Effector memory CD4-positive, alpha-beta T cell (primary cell): ENCODE measurements around the gene RAB8A.
"Not testable (repeated sequence)": the region's sequence is repeated elsewhere in the genome, so short reads cannot be mapped to it uniquely, and the experiment has no call there.

ENCODE experiments used
- DNase-seq, 3 donors: peaks; one replicate each; pipeline ENCODE4 v3.0.0-alpha.2; 2020
- H3K27ac ChIP-seq: 2 replicates; pipeline ENCODE4 v1.7.0; 2013; ENCODE audit warnings: mild to moderate bottlenecking, low read length, moderate library complexity; ENCODE audit not compliant: insufficient read depth, poor library complexity, severe bottlenecking
- H3K27me3 ChIP-seq: replicated peaks from 2 replicates; pipeline ENCODE4 v1.7.0; 2013; ENCODE audit warnings: mild to moderate bottlenecking, low read length; ENCODE audit not compliant: insufficient read depth, control insufficient read depth, poor library complexity, severe bottlenecking
- H3K36me3 ChIP-seq: 2 replicates; pipeline ENCODE4 v1.7.0; 2013; ENCODE audit warnings: mild to moderate bottlenecking, low read length, moderate library complexity; ENCODE audit not compliant: control insufficient read depth, insufficient read depth
- H3K4me1 ChIP-seq: 2 replicates; pipeline ENCODE4 v1.7.0; 2013; ENCODE audit warnings: low read length, mild to moderate bottlenecking; ENCODE audit not compliant: control insufficient read depth, insufficient read depth, poor library complexity, severe bottlenecking
- H3K4me3 ChIP-seq: 2 replicates; pipeline ENCODE4 v1.7.0; 2013; ENCODE audit warnings: low read length, low read depth, mild to moderate bottlenecking; ENCODE audit not compliant: insufficient read depth, poor library complexity, severe bottlenecking
- H3K9me3 ChIP-seq: 2 replicates; pipeline ENCODE4 v1.7.0; 2013; ENCODE audit warnings: mild to moderate bottlenecking, low read length, moderate library complexity; ENCODE audit not compliant: control insufficient read depth

Gene RAB8A

DNA sequence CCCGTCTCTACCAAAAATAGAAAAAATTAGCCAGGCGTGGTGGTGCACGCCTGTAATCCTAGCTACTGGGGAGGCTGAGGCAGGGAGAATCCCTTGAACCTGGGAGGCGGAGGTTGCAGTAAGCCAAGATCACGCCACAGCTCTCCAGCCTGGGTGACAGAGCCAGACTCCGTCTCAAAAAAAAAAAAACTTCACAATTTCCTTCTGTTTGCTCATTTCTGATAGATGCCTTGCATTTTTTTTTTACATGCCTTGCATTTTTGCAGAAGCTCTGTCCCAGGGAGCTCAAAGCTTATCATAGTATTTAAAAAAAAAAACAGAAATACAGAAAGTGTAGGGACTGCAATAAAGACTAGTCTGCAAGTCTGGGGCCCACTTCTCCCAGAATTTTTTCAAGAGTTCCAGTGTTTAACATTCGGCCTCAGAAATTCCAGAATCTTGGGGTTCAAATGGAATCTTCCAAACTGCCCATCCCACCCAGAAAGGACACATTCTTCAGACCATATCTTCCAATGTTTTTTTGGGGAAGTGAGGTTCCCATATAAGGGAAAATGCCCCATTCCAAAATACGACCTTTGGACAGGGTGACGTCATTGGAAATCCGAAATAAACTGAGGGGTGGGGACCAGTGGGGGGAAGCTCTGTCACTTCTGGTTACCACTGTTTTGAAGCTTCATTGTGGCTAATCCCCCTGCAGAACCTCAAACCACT is 17.2 kb upstream of the RAB8A start:
- Histone ChIP-seq H3K36me3 (peaks cover 83% of the 10 kb centered on the region), H3K27me3 (no peaks in the 10 kb centered on the region), H3K4me1 (no peaks in the 10 kb centered on the region), H3K4me3 (no peak overlapping the region), H3K9me3 (no peaks in the 10 kb centered on the region), H3K27ac (no peak overlapping the region)
- no peak for DNase-seq

DNA sequence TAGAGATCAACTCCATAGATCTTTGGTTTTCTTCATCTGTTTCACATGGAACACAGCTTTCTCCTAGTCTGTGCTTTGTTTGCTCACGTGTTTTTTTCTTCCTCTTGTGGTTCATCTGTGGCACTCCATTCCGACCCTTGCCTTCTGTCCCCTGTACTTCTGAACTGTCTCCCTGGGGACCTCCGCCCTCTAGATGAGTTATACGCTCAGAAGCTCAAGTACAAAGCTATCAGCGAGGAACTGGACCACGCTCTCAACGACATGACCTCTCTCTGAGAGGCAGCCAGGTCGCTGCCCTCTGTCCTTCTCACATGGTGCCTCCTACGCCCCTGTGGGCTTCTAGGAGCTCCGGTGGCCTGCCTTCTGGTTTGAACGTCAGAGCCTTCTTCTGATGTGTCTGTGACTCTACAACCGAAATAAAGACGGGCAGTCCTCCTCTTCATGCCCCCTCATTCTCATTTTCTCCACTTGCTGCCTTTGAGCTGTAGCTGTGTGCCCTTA is 16.6 kb upstream of the RAB8A start:
- no peak overlapping the region for H3K4me3 ChIP-seq

DNA sequence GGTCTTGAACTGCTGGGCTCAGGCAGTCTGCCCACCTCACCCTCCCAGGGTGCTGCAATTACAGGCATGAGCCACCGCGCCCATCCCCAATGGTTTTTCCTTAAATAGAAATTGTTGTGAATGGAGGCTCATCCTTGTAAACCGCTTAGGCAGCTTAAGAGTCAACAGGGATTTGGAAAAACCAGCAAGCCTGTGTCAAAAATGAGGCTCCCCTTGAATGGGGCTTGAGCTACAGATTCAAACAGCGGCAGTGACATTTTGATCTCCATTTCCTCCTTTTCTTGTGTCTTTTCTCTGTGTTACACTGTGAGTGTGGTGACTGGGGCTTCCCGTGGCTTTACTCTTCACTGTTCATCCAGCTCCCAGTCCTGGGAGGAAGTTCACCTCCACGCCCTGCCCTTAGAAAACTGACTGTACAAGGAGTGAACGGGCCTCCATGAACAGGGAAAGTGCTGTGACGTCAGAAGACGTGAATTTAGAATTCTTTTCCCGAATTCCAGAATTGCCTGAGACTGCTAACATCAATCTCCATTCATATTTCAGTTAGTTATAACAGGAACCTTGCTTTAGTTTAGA is 15.3 kb upstream of the RAB8A start:
- DNase-seq: no peak
- H3K9me3 ChIP-seq: no peaks in the 10 kb centered on the region
- no peaks in the 10 kb centered on the region for H3K4me1 ChIP-seq
- H3K27me3 ChIP-seq: no peaks in the 10 kb centered on the region
- H3K27ac ChIP-seq: no peak overlapping the region
- H3K36me3 ChIP-seq: peaks cover 83% of the 10 kb centered on the region
- H3K4me3 ChIP-seq: no peak overlapping the region

More for the DNA sequence above, 16.6 kb upstream of the RAB8A start:
- no peak overlapping the region for H3K27ac ChIP-seq
- H3K27me3 ChIP-seq: no peaks in the 10 kb centered on the region
- DNase-seq: no peak
- H3K9me3 ChIP-seq: no peaks in the 10 kb centered on the region
- H3K36me3 ChIP-seq: peaks cover 83% of the 10 kb centered on the region
- H3K4me1 ChIP-seq: no peaks in the 10 kb centered on the region

DNA sequence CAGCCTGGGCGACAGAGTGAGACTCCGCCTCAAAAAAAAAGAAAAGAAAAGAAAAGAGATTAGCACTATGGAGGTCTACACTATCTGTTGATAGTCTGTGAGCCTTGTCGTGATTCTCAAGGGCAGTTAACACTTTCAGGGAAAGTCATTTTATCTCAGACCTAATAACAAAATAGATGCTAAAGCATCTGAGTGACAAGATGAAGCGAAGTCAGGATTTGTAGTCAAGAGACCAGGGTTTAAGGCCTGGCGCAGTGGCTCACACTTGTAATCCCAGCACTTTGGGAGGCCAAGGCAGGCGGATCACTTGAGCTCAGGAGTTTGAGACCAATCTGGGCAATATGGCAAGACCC is 13.3 kb upstream of the RAB8A start:
- no peak for DNase-seq
- Histone ChIP-seq H3K4me3 (no peak overlapping the region), H3K27ac (no peak overlapping the region), H3K36me3 (peaks cover 83% of the 10 kb centered on the region), H3K9me3 (no peaks in the 10 kb centered on the region), H3K27me3 (no peaks in the 10 kb centered on the region), H3K4me1 (no peaks in the 10 kb centered on the region)

DNA sequence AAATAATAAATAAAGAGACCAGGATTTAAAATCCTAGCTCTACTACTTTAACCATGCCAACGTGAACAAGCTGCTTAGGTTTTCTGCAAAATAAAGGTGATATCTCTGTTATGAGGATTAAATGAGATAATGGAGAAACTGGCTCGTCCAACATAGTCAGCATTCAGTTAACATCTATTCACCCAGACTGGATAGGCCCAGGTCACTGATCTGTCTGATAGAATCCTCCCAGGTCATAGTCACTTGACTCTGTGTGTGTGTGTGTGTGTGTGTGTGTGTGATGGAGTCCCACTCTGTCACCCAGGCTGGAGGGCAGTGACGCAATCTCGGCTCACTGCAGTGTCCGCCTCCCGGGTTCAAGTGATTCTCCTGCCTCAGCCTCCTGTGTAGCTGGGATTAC is 12.9 kb upstream of the RAB8A start:
- Histone ChIP-seq H3K9me3 (no peaks in the 10 kb centered on the region), H3K27me3 (no peaks in the 10 kb centered on the region), H3K4me1 (no peaks in the 10 kb centered on the region), H3K36me3 (peaks cover 83% of the 10 kb centered on the region), H3K27ac (no peak overlapping the region), H3K4me3 (no peak overlapping the region)
- DNase-seq: no peak

DNA sequence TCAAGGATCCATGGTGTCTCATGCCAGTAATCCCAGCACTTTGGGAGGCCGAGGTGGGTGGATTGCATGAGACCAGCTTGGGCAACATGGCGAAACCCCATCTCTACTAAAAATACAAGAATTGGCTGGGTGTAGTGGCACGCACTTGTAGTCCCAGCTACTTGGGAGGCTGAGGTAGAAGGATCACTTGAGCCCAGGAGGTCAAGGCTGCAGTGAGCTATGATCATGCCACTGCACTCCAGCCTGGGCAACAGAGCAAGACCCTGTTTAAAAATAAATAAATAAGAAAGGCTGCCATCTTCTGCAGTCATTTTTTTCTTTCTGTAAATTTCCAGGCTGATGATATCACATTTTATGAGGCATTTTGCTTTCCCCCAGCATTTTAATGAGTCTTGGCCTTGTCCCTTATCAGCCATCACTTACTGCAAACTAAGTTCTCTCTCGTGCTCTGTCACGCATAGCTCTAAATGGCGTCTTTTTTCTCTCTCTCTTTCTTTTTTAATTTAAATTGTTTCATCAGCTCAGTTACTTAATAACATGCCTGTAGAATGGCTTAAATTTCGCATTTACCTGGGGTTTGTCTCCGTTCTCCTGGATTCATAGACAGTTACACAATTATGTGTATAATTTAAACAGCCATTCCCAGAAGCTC is 12.2 kb upstream of the RAB8A start:
- H3K36me3 ChIP-seq: peaks cover 78% of the 10 kb centered on the region
- H3K27me3 ChIP-seq, H3K4me1 ChIP-seq, H3K27ac ChIP-seq, DNase-seq, H3K4me3 ChIP-seq, H3K9me3 ChIP-seq: not testable (repeated sequence)

DNA sequence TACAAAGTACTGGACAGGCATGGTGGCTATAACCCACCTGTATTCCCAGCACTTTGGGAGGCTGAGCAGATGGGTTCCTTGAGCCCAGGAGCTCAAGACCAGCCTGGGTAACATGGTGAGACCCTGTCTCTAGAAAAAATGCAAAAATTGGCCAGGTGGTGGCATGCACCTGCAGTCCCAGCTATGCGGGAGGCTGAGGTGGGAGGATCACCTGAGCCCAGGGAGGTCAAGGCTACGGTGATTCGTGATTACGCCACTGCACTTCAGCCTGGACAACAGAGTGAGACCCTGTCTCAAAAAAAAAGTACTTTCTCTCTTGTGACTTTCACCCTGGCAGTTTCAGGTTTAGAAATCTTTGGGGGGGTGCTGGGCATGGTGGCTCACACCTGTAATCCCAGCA is 11.2 kb upstream of the RAB8A start:
- H3K27ac ChIP-seq: no peak overlapping the region
- H3K36me3 ChIP-seq: peaks cover 67% of the 10 kb centered on the region
- H3K4me1 ChIP-seq: no peaks in the 10 kb centered on the region
- no peak overlapping the region for H3K4me3 ChIP-seq
- H3K9me3 ChIP-seq: no peaks in the 10 kb centered on the region
- H3K27me3 ChIP-seq: no peaks in the 10 kb centered on the region
- no peak for DNase-seq

DNA sequence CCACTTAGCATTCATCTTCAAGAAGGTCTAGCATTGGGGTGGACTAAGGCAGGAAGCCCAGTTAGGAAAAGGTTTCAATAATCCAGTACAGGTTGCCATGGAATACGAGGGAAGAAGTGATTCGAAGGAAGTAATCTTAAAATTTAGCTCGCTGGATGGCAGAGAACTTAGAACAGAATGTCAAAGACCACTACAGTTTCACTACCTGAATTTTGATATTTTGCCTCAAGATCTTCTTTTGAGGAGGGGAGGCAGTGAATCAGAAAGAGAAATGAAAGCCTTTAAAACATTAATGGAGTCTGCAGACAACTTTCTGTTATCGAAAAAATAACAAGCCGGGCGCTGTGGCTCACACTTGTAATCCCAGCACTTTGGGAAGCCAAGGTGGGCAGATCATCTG is 7.0 kb upstream of the RAB8A start:
- no peak for DNase-seq
- H3K27ac ChIP-seq: no peak overlapping the region
- peaks cover 39% of the 10 kb centered on the region for H3K36me3 ChIP-seq
- no peaks in the 10 kb centered on the region for H3K9me3 ChIP-seq
- H3K27me3 ChIP-seq: no peaks in the 10 kb centered on the region
- no peaks in the 10 kb centered on the region for H3K4me1 ChIP-seq
- H3K4me3 ChIP-seq: no peak overlapping the region

DNA sequence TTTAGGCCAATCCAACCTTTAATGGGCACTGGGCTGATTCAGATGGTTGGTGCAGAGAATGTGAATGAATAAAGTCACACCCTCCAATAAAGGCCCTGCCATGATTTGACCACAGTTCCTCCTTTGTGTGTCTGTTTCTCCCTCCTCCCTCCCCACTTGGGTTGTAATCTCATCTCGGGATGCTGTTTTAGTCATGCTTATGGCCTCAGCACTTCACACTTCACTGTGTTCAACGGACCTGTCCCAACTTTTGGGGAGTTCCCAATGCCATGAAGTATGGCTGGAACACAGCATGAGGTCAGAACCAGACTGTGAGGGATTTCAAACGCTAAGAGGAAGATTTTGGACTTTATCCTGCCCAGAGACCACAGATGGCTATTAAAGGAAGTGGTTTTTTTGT is 5.6 kb upstream of the RAB8A start:
- no peak for DNase-seq
- Histone ChIP-seq H3K9me3 (no peaks in the 10 kb centered on the region), H3K36me3 (peaks cover 26% of the 10 kb centered on the region), H3K4me1 (peaks cover 6% of the 10 kb centered on the region), H3K27ac (no peak overlapping the region), H3K27me3 (no peaks in the 10 kb centered on the region), H3K4me3 (no peak overlapping the region)
